HepG2 (cell line): Measurements from ENCODE around the gene CST11.

ENCODE experiments used
- BRCA1 ChIP-seq: sonication (generic); formaldehyde crosslinking; IDR thresholded peaks from 2 replicates; pipeline ENCODE4 v1.4.0; 2020; ENCODE audit warnings: missing genetic modification reagents
- CBFB ChIP-seq: sonication (generic); formaldehyde crosslinking; IDR thresholded peaks from 2 replicates; pipeline ENCODE4 v1.4.0; 2020; ENCODE audit warnings: missing genetic modification reagents
- EP300 ChIP-seq, 3 experiments: sonication (generic) in 1 of 3; formaldehyde crosslinking in 1 of 3; IDR thresholded peaks; 2 replicates each; pipeline versions ENCODE4 v1.5.1 to v1.6.1; 2011 to 2020; ENCODE audit warnings: low read depth in 2 of 3, low read length in 2 of 3, borderline replicate concordance in 1 of 3, improper control_type of control experiment in 1 of 3, mild to moderate bottlenecking in 1 of 3, missing genetic modification reagents in 1 of 3, moderate library complexity in 1 of 3
- FOXO1 ChIP-seq: sonication (generic); formaldehyde crosslinking; IDR thresholded peaks from 2 replicates; pipeline ENCODE4 v1.4.0; 2020; ENCODE audit warnings: missing genetic modification reagents
- GATAD1 ChIP-seq: IDR thresholded peaks from 2 replicates; pipeline ENCODE4 v1.6.1; 2016; ENCODE audit warnings: missing genetic modification reagents, missing compliant biosample characterization
- HOXD1 ChIP-seq: sonication (generic); formaldehyde crosslinking; IDR thresholded peaks from 2 replicates; pipeline ENCODE4 v1.5.0; 2020; ENCODE audit warnings: missing genetic modification reagents
- RAD21 ChIP-seq: fragments of 450-650 bp; formaldehyde crosslinking; IDR thresholded peaks from 2 replicates; pipeline ENCODE4 v1.5.0; 2020; ENCODE audit warnings: mild to moderate bottlenecking
- ZNF253 ChIP-seq: sonication (generic); formaldehyde crosslinking; IDR thresholded peaks from 2 replicates; pipeline ENCODE4 v1.8.0; 2022; ENCODE audit warnings: mild to moderate bottlenecking, missing genetic modification reagents, borderline replicate concordance
- TF ChIP-seq, protein P1 (sequence below): sonication (generic); formaldehyde crosslinking; IDR thresholded peaks from 2 replicates; pipeline ENCODE4 v1.4.0; 2020; ENCODE audit warnings: missing genetic modification reagents
- TF ChIP-seq, protein P2 (sequence below): sonication (generic); formaldehyde crosslinking; IDR thresholded peaks from 2 replicates; pipeline ENCODE4 v1.5.0; 2020; ENCODE audit warnings: mild to moderate bottlenecking, missing genetic modification reagents, moderate library complexity

DNA sequence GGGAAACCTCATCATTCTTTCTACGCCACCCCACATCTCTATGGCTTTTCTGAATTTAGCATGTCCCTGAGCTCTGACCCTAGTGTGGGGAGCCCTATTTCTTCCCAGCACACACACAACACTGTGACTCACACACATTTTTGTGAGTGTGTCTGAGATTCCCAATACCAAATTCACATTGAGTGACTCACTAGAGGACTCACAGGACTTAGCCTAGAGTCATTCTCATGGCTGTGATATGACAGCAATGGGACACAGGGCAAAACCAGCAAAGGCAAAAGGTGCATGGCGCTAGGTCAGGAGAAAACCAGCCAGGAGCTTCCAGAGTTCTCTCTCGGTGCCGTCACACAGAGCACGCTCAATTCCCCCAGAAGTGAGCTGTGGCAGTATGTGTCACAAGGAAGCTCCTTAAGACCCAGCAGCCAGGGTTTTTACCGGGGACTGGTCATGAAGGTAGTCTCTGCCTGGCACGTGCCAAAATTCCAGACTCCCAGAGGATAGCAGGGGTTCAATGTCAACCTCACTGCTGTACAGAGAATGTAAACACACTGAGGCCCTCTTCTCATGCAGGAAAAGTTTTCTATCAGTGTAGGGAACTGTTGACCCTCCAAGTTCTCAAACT lies 7.0 kb downstream of the CST11 start:
- TF ChIP-seq ZNF253, result no peak
- no peak for TF ChIP-seq HOXD1
- 0 out of 2 replicates have a peak, but pooled peaks have one; percentile 16 for TF ChIP-seq FOXO1 (CRISPR knock-in tag)
- TF ChIP-seq, protein P1, sequence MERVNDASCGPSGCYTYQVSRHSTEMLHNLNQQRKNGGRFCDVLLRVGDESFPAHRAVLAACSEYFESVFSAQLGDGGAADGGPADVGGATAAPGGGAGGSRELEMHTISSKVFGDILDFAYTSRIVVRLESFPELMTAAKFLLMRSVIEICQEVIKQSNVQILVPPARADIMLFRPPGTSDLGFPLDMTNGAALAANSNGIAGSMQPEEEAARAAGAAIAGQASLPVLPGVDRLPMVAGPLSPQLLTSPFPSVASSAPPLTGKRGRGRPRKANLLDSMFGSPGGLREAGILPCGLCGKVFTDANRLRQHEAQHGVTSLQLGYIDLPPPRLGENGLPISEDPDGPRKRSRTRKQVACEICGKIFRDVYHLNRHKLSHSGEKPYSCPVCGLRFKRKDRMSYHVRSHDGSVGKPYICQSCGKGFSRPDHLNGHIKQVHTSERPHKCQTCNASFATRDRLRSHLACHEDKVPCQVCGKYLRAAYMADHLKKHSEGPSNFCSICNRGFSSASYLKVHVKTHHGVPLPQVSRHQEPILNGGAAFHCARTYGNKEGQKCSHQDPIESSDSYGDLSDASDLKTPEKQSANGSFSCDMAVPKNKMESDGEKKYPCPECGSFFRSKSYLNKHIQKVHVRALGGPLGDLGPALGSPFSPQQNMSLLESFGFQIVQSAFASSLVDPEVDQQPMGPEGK (CRISPR knock-in tag), result no peak
- TF ChIP-seq, protein P2, sequence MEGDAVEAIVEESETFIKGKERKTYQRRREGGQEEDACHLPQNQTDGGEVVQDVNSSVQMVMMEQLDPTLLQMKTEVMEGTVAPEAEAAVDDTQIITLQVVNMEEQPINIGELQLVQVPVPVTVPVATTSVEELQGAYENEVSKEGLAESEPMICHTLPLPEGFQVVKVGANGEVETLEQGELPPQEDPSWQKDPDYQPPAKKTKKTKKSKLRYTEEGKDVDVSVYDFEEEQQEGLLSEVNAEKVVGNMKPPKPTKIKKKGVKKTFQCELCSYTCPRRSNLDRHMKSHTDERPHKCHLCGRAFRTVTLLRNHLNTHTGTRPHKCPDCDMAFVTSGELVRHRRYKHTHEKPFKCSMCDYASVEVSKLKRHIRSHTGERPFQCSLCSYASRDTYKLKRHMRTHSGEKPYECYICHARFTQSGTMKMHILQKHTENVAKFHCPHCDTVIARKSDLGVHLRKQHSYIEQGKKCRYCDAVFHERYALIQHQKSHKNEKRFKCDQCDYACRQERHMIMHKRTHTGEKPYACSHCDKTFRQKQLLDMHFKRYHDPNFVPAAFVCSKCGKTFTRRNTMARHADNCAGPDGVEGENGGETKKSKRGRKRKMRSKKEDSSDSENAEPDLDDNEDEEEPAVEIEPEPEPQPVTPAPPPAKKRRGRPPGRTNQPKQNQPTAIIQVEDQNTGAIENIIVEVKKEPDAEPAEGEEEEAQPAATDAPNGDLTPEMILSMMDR, result no peak
- TF ChIP-seq RAD21 (CRISPR knock-in tag), result no peak
- no peak for TF ChIP-seq CBFB (CRISPR knock-in tag)
- no peak for TF ChIP-seq GATAD1 (CRISPR knock-in tag)
- TF ChIP-seq BRCA1, result no peak
- TF ChIP-seq EP300 (IDR thresholded peaks at IDR 0.05; ENCODE audit: low read depth in 2 of 2, low read length in 2 of 2), result no peak
- TF ChIP-seq EP300 (CRISPR knock-in tag; IDR thresholded peaks at IDR 0.05; ENCODE audit: borderline replicate concordance), result no peak
